HepG2 (cell line): Measurements from ENCODE around the gene ARFGEF2. TPM values are rescaled to one million over a fixed set of nuclear protein-coding genes. Genes with fewer than 3 reads are reported as not detected.

ENCODE experiments used
- HNRNPLL ChIP-seq: fragments of 200-400 bp; formaldehyde crosslinking; IDR thresholded peaks from 2 replicates; pipeline ENCODE4 v1.6.1; 2017; ENCODE audit warnings: mild to moderate bottlenecking, low read depth, low read length; ENCODE audit not compliant: poor library complexity, severe bottlenecking
- ISX ChIP-seq: sonication (generic); formaldehyde crosslinking; conservative IDR thresholded peaks from 2 replicates; pipeline ENCODE4 v1.5.0; 2020; ENCODE audit warnings: missing genetic modification reagents
- PHF21A ChIP-seq: sonication (generic); formaldehyde crosslinking; IDR thresholded peaks from 2 replicates; pipeline ENCODE4 v1.5.0; 2020; ENCODE audit warnings: mild to moderate bottlenecking, missing genetic modification reagents
- RCOR2 ChIP-seq: IDR thresholded peaks from 2 replicates; pipeline ENCODE4 v1.6.1; 2016; ENCODE audit warnings: missing biosample characterization, missing genetic modification reagents
- RFXAP ChIP-seq: sonication (generic); formaldehyde crosslinking; IDR thresholded peaks from 2 replicates; pipeline ENCODE4 v1.4.0; 2020; ENCODE audit warnings: missing genetic modification reagents, borderline replicate concordance
- SMARCC2 ChIP-seq: fragments of 450-650 bp; IDR thresholded peaks from 2 replicates; pipeline ENCODE4 v1.6.1; 2017; ENCODE audit warnings: antibody characterized with exemption, mild to moderate bottlenecking
- polyA plus RNA-seq, 8 experiments: library from polyadenylated mRNA; depleted of rRNA in 3 of 8; stranded (reverse) in 7 of 8; unstranded in 1 of 8; fragments of >200 nt; fragmentation: Illumina TruSeq in 4 of 8; extraction: Trizol in 4 of 8; gene quantifications; 2 replicates each; pipeline versions ENCODE4 v1.2.1 to v1.2.3, GENCODE V29; 2011 to 2016; ENCODE audit warnings: low read depth in 4 of 8, missing spikeins in 1 of 8, mixed read lengths in 1 of 8; ENCODE audit not compliant: insufficient read depth in 1 of 8
- total RNA-seq, 5 experiments: library from RNA; depleted of rRNA; stranded (reverse); fragments of >200 nt; fragmentation: Illumina TruSeq; extraction: Trizol; gene quantifications; 2 replicates each; pipeline ENCODE4 v1.2.3, GENCODE V29; 2016; ENCODE audit warnings: low read depth in 1 of 5
- TF ChIP-seq, protein P1 (sequence below): sonication (generic); formaldehyde crosslinking; IDR thresholded peaks from one replicate; pipeline ENCODE4 v1.5.1; 2020; ENCODE audit warnings: mild to moderate bottlenecking, missing genetic modification reagents; ENCODE audit errors: not compliant biosample characterization
- TF ChIP-seq, protein P2 (sequence below): fragments of 450-650 bp; IDR thresholded peaks from 2 replicates; pipeline ENCODE4 v1.6.1; 2017; ENCODE audit warnings: mild to moderate bottlenecking
- TF ChIP-seq, protein P3 (sequence below): sonication (generic); formaldehyde crosslinking; IDR thresholded peaks from 2 replicates; pipeline ENCODE4 v1.5.1; 2020; ENCODE audit warnings: mild to moderate bottlenecking, missing genetic modification reagents
- TF ChIP-seq, protein P4 (sequence below): sonication (generic); formaldehyde crosslinking; IDR thresholded peaks from 2 replicates; pipeline ENCODE4 v1.4.0; 2020; ENCODE audit warnings: missing genetic modification reagents

The ARFGEF2 gene
- total and polyA plus RNA-seq, 2 of the 13 experiments (the other 11 are each of a cell fraction or from before 2014, with no cell fraction given): 44.0 to 60.8 TPM

DNA sequence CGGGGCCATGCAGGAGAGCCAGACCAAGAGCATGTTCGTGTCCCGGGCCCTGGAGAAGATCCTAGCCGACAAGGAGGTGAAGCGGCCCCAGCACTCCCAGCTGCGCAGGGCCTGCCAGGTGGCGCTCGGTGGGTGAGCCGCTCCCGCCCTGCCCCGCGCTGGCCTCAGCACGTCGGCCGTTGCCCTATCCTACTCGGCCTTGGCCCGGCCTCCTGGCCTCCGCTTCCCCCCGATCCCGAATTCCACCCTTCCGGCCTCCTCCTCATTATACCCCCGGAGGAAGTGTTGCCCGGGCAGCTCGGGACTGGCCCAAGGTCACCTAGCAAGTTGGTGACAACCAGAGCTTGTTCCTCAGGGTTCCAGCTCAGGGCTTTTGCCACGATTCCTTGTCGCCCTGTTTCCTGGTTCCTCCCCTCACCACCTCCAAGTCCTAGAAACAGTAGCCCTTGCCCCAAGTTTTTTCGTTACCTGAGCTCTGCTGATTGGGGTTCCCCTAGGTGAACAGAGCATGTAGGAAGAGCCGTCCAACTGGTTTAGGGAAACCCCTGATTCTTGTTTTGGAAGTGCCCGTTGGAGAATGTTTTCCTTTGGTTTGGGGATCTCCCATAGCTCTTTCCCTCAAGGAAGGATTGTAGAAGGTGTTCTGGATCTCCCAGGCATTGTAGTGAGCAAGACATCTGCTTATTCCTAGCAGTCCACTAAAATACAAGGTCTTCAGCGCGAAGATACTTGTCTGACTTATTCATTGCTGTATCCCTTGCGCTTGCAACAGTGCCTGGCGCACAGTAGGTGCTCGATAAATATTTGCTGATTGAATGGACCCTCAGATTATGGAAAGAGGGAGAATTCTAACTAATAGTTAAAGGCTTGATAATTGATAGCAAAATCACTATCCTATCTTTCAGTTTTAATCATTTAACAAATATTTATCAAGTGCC lies 641 bp downstream of the ARFGEF2 start (continued):
- TF ChIP-seq, protein P1, sequence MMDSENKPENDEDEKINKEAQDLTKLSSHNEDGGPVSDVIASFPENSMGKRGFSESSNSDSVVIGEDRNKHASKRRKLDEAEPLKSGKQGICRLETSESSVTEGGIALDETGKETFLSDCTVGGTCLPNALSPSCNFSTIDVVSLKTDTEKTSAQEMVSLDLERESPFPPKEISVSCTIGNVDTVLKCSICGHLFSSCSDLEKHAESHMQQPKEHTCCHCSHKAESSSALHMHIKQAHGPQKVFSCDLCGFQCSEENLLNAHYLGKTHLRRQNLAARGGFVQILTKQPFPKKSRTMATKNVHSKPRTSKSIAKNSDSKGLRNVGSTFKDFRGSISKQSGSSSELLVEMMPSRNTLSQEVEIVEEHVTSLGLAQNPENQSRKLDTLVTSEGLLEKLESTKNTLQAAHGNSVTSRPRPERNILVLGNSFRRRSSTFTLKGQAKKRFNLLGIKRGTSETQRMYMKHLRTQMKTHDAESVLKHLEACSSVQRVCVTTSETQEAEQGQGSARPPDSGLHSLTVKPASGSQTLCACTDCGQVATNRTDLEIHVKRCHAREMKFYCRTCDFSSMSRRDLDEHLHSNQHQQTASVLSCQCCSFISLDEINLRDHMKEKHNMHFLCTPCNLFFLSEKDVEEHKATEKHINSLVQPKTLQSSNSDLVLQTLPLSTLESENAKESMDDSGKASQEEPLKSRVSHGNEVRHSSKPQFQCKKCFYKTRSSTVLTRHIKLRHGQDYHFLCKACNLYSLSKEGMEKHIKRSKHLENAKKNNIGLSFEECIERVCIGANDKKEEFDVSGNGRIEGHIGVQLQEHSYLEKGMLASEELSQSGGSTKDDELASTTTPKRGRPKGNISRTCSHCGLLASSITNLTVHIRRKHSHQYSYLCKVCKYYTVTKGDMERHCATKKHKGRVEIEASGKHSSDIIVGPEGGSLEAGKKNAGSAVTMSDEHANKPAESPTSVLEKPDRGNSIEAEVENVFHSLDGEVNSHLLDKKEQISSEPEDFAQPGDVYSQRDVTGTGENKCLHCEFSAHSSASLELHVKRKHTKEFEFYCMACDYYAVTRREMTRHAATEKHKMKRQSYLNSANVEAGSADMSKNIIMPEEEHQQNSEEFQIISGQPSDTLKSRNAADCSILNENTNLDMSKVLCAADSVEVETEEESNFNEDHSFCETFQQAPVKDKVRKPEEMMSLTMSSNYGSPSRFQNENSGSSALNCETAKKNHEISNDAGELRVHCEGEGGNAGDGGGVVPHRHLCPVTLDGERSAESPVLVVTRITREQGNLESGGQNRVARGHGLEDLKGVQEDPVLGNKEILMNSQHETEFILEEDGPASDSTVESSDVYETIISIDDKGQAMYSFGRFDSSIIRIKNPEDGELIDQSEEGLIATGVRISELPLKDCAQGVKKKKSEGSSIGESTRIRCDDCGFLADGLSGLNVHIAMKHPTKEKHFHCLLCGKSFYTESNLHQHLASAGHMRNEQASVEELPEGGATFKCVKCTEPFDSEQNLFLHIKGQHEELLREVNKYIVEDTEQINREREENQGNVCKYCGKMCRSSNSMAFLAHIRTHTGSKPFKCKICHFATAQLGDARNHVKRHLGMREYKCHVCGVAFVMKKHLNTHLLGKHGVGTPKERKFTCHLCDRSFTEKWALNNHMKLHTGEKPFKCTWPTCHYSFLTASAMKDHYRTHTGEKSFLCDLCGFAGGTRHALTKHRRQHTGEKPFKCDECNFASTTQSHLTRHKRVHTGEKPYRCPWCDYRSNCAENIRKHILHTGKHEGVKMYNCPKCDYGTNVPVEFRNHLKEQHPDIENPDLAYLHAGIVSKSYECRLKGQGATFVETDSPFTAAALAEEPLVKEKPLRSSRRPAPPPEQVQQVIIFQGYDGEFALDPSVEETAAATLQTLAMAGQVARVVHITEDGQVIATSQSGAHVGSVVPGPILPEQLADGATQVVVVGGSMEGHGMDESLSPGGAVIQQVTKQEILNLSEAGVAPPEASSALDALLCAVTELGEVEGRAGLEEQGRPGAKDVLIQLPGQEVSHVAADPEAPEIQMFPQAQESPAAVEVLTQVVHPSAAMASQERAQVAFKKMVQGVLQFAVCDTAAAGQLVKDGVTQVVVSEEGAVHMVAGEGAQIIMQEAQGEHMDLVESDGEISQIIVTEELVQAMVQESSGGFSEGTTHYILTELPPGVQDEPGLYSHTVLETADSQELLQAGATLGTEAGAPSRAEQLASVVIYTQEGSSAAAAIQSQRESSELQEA (CRISPR knock-in tag): peak; percentile 93
- TF ChIP-seq, protein P2, sequence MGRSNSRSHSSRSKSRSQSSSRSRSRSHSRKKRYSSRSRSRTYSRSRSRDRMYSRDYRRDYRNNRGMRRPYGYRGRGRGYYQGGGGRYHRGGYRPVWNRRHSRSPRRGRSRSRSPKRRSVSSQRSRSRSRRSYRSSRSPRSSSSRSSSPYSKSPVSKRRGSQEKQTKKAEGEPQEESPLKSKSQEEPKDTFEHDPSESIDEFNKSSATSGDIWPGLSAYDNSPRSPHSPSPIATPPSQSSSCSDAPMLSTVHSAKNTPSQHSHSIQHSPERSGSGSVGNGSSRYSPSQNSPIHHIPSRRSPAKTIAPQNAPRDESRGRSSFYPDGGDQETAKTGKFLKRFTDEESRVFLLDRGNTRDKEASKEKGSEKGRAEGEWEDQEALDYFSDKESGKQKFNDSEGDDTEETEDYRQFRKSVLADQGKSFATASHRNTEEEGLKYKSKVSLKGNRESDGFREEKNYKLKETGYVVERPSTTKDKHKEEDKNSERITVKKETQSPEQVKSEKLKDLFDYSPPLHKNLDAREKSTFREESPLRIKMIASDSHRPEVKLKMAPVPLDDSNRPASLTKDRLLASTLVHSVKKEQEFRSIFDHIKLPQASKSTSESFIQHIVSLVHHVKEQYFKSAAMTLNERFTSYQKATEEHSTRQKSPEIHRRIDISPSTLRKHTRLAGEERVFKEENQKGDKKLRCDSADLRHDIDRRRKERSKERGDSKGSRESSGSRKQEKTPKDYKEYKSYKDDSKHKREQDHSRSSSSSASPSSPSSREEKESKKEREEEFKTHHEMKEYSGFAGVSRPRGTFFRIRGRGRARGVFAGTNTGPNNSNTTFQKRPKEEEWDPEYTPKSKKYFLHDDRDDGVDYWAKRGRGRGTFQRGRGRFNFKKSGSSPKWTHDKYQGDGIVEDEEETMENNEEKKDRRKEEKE: no peak
- TF ChIP-seq RCOR2 (CRISPR knock-in tag) (peak; percentile 41; the same call in 1 of the 2 replicates), RFXAP (CRISPR knock-in tag) (peak; percentile 68; the same call in 1 of the 2 replicates), HNRNPLL (peak; percentile 69), SMARCC2 (no peak), PHF21A (CRISPR knock-in tag) (0 out of 2 replicates have a peak, but pooled peaks have one; percentile 1), ISX (0 out of 2 replicates have a peak, but pooled peaks have one; percentile 39)
- TF ChIP-seq, protein P3, sequence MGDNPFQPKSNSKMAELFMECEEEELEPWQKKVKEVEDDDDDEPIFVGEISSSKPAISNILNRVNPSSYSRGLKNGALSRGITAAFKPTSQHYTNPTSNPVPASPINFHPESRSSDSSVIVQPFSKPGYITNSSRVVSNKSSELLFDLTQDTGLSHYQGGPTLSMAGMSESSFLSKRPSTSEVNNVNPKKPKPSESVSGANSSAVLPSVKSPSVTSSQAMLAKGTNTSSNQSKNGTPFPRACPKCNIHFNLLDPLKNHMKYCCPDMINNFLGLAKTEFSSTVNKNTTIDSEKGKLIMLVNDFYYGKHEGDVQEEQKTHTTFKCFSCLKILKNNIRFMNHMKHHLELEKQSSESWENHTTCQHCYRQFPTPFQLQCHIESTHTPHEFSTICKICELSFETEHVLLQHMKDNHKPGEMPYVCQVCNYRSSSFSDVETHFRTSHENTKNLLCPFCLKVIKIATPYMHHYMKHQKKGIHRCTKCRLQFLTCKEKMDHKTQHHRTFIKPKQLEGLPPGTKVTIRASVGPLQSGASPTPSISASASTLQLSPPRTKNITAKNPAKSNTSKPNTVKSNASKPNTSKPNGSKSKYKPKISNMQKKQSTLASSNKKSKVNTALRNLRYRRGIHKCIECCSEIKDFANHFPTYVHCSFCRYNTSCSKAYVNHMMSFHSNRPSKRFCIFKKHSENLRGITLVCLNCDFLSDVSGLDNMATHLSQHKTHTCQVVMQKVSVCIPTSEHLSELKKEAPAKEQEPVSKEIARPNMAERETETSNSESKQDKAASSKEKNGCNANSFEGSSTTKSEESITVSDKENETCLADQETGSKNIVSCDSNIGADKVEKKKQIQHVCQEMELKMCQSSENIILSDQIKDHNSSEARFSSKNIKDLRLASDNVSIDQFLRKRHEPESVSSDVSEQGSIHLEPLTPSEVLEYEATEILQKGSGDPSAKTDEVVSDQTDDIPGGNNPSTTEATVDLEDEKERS: peak; percentile 78; the same call in 1 of the 2 replicates
- TF ChIP-seq, protein P4, sequence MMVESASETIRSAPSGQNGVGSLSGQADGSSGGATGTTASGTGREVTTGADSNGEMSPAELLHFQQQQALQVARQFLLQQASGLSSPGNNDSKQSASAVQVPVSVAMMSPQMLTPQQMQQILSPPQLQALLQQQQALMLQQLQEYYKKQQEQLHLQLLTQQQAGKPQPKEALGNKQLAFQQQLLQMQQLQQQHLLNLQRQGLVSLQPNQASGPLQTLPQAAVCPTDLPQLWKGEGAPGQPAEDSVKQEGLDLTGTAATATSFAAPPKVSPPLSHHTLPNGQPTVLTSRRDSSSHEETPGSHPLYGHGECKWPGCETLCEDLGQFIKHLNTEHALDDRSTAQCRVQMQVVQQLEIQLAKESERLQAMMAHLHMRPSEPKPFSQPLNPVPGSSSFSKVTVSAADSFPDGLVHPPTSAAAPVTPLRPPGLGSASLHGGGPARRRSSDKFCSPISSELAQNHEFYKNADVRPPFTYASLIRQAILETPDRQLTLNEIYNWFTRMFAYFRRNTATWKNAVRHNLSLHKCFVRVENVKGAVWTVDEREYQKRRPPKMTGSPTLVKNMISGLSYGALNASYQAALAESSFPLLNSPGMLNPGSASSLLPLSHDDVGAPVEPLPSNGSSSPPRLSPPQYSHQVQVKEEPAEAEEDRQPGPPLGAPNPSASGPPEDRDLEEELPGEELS: peak; percentile 36; the same call in 1 of the 2 replicates
